GM13977 (cell line): Measurements from ENCODE around the gene S100A1.

Experiments used
- DNase-seq: peaks from one replicate; pipeline ENCODE4 v3.0.0; 2012; ENCODE audit warnings: low spot score
- in situ Hi-C: fragments of 300-500 bp; cut with MboI; formaldehyde crosslinking; loops from one replicate; pipeline ENCODE4 v1.12.0; 2022; ENCODE audit warnings: low sequenced_read_pairs, low pct_unique_long_range_greater_than_20kb, mixed read lengths, inconsistent platforms; ENCODE audit not compliant: unreplicated experiment
- TF ChIP-seq, protein P1 (sequence below): IDR thresholded peaks from 2 replicates; pipeline ENCODE4 v1.5.1; 2012; ENCODE audit warnings: mild to moderate bottlenecking, control low read depth; ENCODE audit not compliant: insufficient read depth; ENCODE audit errors: extremely low read depth, missing control alignments

Gene S100A1

DNA sequence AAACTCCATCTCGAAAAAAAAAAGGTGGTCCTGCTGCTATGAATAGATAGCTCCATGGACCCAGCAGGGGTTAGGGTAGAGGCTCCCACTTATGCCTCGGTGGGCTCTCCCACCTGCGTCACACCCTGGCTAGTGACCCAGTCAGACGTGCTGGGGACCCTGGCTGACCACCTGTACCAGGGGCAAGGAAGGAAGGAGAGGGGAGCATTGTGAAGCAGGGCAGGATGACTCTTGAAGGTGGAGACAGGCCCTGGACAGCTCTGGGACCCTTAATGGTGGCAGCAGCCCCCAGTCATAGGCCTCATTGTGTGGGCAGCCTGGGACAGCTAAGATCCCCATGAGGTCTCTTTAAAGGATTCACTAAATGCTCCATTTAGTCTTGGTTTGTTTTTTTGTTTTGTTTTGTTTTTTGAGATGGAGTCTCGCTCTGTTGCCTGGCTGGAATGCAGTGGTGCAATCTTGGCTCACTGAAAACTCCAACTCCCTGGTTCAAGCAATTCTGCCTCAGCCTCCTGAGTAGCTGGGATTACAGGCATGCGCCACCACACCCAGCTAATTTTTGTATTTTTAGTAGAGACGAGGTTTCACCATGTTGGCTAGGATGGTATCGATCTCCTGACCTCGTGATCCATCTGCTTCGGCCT is 19.9 kb downstream of the S100A1 start:
- no peak for DNase-seq
- in situ Hi-C loops = no loop called here

DNA sequence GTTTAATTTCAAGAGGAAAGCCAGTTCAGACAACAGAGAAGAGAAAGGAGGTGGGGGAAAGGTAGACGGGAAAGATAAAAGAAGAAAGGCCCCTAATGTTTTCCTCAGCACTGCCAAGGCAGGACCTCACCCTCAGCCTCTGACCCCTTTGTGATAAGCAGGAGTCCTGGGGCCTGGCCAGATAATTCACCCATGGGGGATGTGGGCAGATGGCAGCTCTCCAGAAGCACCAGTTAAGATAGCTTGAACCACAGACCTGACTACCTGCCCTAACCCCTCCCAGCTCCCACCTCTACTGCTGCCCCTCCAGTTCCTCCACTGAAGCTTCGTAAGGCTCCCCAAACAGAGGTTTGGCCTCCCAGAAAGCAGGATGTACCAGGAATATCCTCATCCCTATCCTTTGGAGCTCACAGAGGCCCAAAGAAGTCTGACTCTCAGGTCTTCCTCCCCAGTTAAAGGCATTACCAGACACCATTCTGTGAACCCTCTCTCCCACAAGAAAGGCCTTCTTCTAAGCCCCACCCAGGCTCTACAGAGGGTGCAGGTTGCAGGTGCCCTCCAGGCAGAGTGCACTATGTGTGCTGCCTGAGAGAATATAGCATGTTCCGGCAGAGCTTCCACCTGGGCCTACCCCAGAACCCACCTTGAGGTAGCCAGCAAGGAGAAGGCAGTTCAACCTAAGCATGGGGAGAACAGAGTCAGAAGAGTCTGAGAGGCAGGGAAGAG is 21.1 kb downstream of the S100A1 start:
- TF ChIP-seq, protein P1, sequence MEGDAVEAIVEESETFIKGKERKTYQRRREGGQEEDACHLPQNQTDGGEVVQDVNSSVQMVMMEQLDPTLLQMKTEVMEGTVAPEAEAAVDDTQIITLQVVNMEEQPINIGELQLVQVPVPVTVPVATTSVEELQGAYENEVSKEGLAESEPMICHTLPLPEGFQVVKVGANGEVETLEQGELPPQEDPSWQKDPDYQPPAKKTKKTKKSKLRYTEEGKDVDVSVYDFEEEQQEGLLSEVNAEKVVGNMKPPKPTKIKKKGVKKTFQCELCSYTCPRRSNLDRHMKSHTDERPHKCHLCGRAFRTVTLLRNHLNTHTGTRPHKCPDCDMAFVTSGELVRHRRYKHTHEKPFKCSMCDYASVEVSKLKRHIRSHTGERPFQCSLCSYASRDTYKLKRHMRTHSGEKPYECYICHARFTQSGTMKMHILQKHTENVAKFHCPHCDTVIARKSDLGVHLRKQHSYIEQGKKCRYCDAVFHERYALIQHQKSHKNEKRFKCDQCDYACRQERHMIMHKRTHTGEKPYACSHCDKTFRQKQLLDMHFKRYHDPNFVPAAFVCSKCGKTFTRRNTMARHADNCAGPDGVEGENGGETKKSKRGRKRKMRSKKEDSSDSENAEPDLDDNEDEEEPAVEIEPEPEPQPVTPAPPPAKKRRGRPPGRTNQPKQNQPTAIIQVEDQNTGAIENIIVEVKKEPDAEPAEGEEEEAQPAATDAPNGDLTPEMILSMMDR = no peak
- no peak for DNase-seq
- in situ Hi-C loops = no loop called here

More for the DNA sequence above, 19.9 kb downstream of the S100A1 start:
- TF ChIP-seq, protein P1 = no peak

DNA sequence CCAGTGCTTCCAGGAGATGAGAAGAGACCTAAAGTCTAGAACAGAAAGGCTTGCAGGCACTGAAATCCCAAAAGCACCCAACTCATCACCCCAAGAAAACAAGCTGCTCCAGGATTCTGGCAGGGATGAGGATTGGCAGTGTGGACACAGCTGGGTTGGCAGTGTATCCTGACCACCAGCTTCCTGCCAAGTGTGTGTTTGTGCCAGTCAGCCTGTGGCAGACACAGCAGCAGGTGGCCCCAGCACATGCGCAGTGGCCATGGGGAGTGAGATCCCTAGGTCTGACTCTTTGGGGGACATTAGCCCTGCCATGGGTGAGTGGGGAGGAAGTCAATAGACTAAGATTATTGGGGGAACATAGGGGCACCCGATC is 21.6 kb downstream of the S100A1 start:
- in situ Hi-C loops = no loop called here
- TF ChIP-seq, protein P1 = no peak
- DNase-seq = no peak

DNA sequence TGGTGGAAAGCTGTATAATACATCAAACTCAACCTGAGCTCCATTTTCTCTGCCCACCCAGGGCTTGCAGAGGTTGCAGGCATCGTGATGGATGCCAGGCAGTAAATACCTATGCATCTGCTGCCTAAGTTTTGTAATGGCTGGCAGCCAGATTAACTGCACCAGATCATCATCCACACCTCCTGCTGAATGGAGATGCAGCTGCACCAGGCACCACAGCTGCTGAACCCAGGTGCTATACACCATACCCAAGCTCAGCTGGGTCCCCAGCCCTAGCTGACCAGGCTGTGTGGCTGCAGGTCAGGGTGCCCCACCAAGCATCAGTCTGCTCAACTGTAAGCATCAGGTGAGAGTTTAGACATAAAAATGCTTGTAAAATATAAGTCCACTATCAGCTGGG is 23.5 kb downstream of the S100A1 start:
- no peak for DNase-seq
- in situ Hi-C loops = no loop called here
- TF ChIP-seq, protein P1 = no peak

DNA sequence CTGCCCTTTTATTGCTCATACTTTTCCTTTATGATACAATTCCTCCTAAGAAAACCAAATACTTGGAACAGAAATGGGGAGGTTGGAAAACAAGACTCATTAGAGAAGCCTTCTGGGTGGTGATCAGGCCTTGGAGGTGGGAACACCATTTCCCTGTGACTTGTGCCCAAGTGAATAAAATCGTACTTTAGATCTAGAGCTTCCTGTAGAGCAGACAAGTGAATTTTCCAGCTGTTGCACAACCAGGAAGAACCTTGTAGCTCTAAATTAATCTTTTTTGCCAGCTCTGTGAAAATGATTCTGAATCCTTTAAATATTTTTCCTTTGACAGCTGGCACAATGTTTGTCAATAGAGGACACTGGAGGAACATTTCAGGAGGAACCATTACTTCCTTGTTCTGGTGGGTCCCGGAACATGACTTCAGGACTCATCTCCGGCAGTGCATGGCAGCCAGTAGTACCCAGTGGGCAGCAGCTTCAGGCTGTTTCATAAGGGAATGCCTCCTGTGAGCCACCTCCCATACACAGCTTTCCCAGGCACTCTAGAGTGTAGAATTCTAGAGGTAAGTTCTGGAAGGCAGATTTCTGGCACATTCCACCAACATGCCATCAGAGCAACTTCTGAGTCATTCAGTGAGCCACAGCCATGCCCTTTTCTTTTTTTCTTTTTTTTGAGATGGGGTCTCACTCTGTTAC is 24.7 kb downstream of the S100A1 start:
- DNase-seq = no peak
- in situ Hi-C loops = no loop called here
- TF ChIP-seq, protein P1 = no peak

DNA sequence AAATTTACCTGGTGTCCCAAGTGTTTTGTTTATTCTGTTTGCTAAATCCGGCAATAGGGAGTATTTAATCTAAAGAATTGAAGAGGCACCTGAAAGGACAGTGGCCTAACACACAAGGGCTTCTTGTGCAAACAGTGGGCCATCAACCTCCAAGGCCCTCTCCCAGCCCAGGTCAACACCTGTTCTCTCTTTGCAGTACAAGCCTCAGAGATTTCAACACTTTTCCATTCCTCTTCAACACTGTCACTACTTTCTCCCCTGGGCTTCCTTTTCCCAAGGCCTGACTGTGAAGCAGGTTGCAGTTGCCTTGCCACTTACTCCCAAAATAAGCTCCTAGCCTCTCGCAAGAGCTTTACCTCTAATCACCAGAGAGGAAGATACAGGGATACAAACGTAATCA is 27.1 kb downstream of the S100A1 start:
- in situ Hi-C loops = no loop called here
- TF ChIP-seq, protein P1 = no peak
- DNase-seq = no peak
